VCaP (cell line): ENCODE measurements around the gene KCP.
A peak's percentile ranks its signal among the peaks of the same experiment; 100 is the strongest.

ENCODE experiments used
- H3K27ac ChIP-seq: fragments of 450-650 bp; 2 replicates; pipeline ENCODE4 v1.5.1; 2017
- TF ChIP-seq, protein P1 (sequence below): fragments of 450-650 bp; conservative IDR thresholded peaks from 2 replicates; pipeline ENCODE4 v1.5.1; 2017; ENCODE audit warnings: mild to moderate bottlenecking, moderate library complexity

KCP gene

DNA sequence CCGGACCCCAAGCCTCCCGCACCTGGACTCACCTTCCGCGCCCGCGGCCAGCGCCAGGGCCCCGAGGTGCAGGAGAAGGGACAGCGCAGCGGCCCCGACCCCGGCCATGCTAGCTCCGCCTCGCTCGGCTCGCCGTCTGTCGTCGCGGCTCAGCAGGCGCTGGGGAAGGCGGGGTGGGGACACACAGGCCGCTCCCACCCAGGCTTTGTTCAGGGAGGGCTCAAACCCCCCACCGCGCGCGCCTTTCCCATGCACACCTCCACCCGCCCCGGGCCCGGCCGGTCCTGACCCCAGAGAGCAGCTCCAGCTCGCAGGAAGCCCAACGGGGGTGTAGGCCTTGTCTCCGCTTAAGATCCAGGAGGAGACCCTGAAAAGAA lies at the start of gene KCP:
Gene KCP, minus strand, starts transcription at position 141 of the 377 bp plus-strand sequence. Its CDS starts 33 bp downstream, at position 108.
- TF ChIP-seq, protein P1, sequence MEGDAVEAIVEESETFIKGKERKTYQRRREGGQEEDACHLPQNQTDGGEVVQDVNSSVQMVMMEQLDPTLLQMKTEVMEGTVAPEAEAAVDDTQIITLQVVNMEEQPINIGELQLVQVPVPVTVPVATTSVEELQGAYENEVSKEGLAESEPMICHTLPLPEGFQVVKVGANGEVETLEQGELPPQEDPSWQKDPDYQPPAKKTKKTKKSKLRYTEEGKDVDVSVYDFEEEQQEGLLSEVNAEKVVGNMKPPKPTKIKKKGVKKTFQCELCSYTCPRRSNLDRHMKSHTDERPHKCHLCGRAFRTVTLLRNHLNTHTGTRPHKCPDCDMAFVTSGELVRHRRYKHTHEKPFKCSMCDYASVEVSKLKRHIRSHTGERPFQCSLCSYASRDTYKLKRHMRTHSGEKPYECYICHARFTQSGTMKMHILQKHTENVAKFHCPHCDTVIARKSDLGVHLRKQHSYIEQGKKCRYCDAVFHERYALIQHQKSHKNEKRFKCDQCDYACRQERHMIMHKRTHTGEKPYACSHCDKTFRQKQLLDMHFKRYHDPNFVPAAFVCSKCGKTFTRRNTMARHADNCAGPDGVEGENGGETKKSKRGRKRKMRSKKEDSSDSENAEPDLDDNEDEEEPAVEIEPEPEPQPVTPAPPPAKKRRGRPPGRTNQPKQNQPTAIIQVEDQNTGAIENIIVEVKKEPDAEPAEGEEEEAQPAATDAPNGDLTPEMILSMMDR = no peak
- H3K27ac ChIP-seq = peak within 1 kb of the TSS; percentile 33; the same call in 1 of the 2 replicates

- TF ChIP-seq, protein P1 = no peak
- H3K27ac ChIP-seq = peak overlapping the region; percentile 59; the same call in 1 of the 2 replicates
These were observed 48.8 kb upstream of the KCP start for GRCh38 chr7:128959296-128959695.

DNA sequence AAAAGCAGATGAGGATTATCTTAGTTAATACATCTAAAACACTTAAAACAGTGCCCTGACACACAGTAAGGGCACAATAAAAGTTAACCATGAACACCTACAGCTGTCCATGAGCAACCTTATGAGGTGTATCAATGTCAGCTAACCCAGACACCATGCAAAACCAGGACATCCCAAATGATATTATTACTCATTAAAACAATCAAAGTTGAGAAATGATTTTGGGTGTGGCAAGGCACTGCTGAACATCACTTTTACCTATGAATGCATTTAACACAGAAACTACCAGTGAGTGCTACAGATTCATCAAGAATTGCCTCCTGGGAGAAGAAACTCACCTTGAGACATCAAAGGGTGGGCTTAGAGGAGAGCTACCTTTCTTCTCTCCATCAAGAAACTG lies 45.5 kb upstream of the KCP start:
- H3K27ac ChIP-seq = no peak overlapping the region
- TF ChIP-seq, protein P1 = no peak

- peak overlapping the region; percentile 4; the same call in 1 of the 2 replicates for H3K27ac ChIP-seq
- TF ChIP-seq, protein P1 = no peak
These were observed 44.6 kb upstream of the KCP start for GRCh38 chr7:128954830-128955802.

- TF ChIP-seq, protein P1 = no peak
- H3K27ac ChIP-seq = no peak overlapping the region
These were observed 43.6 kb upstream of the KCP start for GRCh38 chr7:128954150-128954549.

GRCh38 chr7:128951296-128951695 lies 40.8 kb upstream of the KCP start:
- TF ChIP-seq, protein P1 = no peak
- H3K27ac ChIP-seq = no peak overlapping the region

DNA sequence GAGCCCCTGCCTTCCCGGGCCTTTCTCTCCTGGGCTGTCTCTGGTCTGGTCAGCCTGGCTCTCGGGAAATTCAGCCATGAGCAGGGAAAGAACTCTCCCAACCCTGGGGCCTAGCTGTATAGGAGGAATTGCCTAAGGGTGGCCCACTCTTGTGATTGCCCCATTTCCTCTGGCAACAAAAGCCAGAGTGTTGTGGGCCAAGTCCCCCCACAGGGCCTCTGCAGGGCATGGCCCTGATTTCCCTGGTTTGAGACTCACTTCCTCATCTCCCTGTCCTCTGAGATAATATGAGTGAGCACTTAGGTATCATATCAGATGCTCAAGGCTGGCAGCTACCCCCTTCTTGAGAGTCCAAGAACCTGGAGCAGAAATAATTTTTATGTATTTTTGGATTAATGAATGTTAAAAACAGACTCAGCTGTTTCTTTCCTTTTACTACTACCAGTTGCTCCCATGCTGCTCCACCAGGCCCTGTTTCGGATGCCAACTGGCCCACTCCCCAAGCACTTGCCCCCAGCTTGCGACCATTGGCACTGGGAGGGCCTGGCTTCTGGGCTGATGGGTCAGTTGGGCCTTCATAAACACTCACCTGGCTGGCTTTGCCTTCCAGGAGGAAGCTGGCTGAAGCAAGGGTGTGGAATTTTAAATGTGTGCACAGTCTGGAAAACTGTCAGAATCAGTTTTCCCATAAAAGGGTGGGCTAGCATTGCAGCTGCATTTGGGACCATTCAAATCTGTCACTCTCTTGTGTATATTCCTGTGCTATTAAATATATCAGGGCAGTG lies 38.7 kb upstream of the KCP start:
- H3K27ac ChIP-seq = no peak overlapping the region
- TF ChIP-seq, protein P1 = no peak
